ENCODE results near the gene FAM72D. TPM values are rescaled to one million over a fixed set of nuclear protein-coding genes. Genes with fewer than 3 reads are reported as not detected.

FAM72D gene
- total and polyA plus RNA-seq, 2 of the 8 experiments (the other 6 are each of a cell fraction or from before 2014, with no cell fraction given), result 4.9 to 12.7 TPM

Other genes with a start within 250 kb of the FAM72D start
- 35.4 and 39.5 TPM in 2 replicates for gene SRGAP2B, start 646 bp upstream of the FAM72D start, total RNA-seq (2021; fragmentation: NEBNext Ultra II Directional; extraction: Animal tissue kit (Norgen Biotek cat#: 25700))
- gene SRGAP2B, start 646 bp upstream of the FAM72D start, polyA plus RNA-seq (2011; rRNA removed), result 4.9 and 6.1 TPM in 2 replicates
- gene PPIAL4D, start 146.2 kb downstream of the FAM72D start, total RNA-seq (2021; fragmentation: NEBNext Ultra II Directional; extraction: Animal tissue kit (Norgen Biotek cat#: 25700)), result not detected in 2 replicates
- not detected in 2 replicates for gene PPIAL4D, start 146.2 kb downstream of the FAM72D start, polyA plus RNA-seq (2011; rRNA removed)